GM12878 (cell line): ENCODE measurements around the gene RAB10.

ENCODE experiments used
- BHLHE40 ChIP-seq, 2 experiments: fragments of 450-650 bp in 1 of 2; IDR thresholded peaks; 2 replicates each; pipeline ENCODE4 v1.6.1; 2011 to 2017; ENCODE audit warnings: low read depth in 2 of 2, borderline replicate concordance in 1 of 2, improper control_type of control experiment in 1 of 2, low read length in 1 of 2, mild to moderate bottlenecking in 1 of 2
- CTCF ChIP-seq, 3 experiments: IDR thresholded peaks in 2 of 3; conservative IDR thresholded peaks in 1 of 3; 2 replicates each; pipeline ENCODE4 v1.5.1; 2011; ENCODE audit warnings: low read depth in 3 of 3, low read length in 3 of 3, mild to moderate bottlenecking in 3 of 3, control low read depth in 2 of 3, moderate library complexity in 2 of 3, inconsistent platforms in 1 of 3, mixed read lengths in 1 of 3; ENCODE audit not compliant: control insufficient read depth in 2 of 3, insufficient read depth in 1 of 3; ENCODE audit errors: extremely low read depth in 1 of 3
- EZH2 ChIP-seq: IDR thresholded peaks from 2 replicates; pipeline ENCODE4 v1.6.1; 2012; ENCODE audit warnings: low read depth, mild to moderate bottlenecking, control low read depth, inconsistent platforms, low read length, borderline replicate concordance; ENCODE audit not compliant: control insufficient read depth
- FOXK2 ChIP-seq: fragments of 450-650 bp; IDR thresholded peaks from 2 replicates; pipeline ENCODE4 v1.6.1; 2017; ENCODE audit warnings: mild to moderate bottlenecking, moderate library complexity
- HDAC2 ChIP-seq: fragments of 200-600 bp; sonication (generic); IDR thresholded peaks from 2 replicates; pipeline ENCODE4 v1.6.1; 2017
- IRF3 ChIP-seq: fragments of 450-650 bp; IDR thresholded peaks from 2 replicates; pipeline ENCODE4 v1.6.1; 2014; ENCODE audit warnings: mild to moderate bottlenecking
- POLR2A ChIP-seq: IDR thresholded peaks from 2 replicates; pipeline ENCODE4 v1.6.1; 2011; ENCODE audit warnings: low read depth, mild to moderate bottlenecking, low read length
- RBBP5 ChIP-seq: fragments of 200-600 bp; sonication (generic); conservative IDR thresholded peaks from 2 replicates; pipeline ENCODE4 v1.6.1; 2016
- RFX5 ChIP-seq: IDR thresholded peaks from 2 replicates; pipeline ENCODE4 v1.6.1; 2011; ENCODE audit warnings: low read depth, low read length, improper control_type of control experiment
- SMAD1 ChIP-seq: fragments of 450-650 bp; IDR thresholded peaks from 2 replicates; pipeline ENCODE4 v1.6.1; 2018; ENCODE audit warnings: mild to moderate bottlenecking, low read depth; ENCODE audit not compliant: partially characterized antibody

GRCh38 chr2:26067186-26067974 is 33.5 kb downstream of the RAB10 start:
- no peak for TF ChIP-seq RFX5
- no peak for TF ChIP-seq SMAD1
- TF ChIP-seq FOXK2 = no peak
- no peak for TF ChIP-seq EZH2
- no peak for TF ChIP-seq HDAC2
- no peak for TF ChIP-seq CTCF (IDR thresholded peaks at IDR 0.05 in 2 of 3, conservative IDR thresholded peaks at IDR 0.05 in 1 of 3; ENCODE audit: control insufficient read depth in 2 of 3, extremely low read depth in 1 of 3, insufficient read depth in 1 of 3, low read depth in 3 of 3, low read length in 3 of 3)
- TF ChIP-seq POLR2A = no peak
- no peak for TF ChIP-seq RBBP5
- no peak for TF ChIP-seq IRF3
- no peak for TF ChIP-seq BHLHE40 (IDR thresholded peaks at IDR 0.05; ENCODE audit: borderline replicate concordance in 1 of 2, low read depth in 2 of 2, low read length in 1 of 2)
